HepG2 (cell line): Measurements from ENCODE around the gene SCRG1. TPM values are rescaled to one million over a fixed set of nuclear protein-coding genes. Genes with fewer than 3 reads are reported as not detected.

Experiments
- ATAC-seq: fragments of 200-7000 bp; cut with Tn5 transposase; 3 replicates; pipeline ENCODE4 v1.9.1; 2020; ENCODE audit warnings: mild to moderate bottlenecking, moderate library complexity
- BruUV-seq: library from RNA; stranded (reverse); fragments of 400-500 nt; replicated peaks from 2 replicates; lab custom pipeline; 2021; lab: Mats Ljungman, UMichigan
- CTCF ChIA-PET: fragments of 300-600 bp; formaldehyde crosslinking; extraction: SDS; loops from one replicate; lab custom pipeline; 2021; ENCODE audit warnings: low total read pairs, inconsistent platforms, low intra/inter-chr PET ratio; lab: Yijun Ruan, JAX
- POLR2A ChIA-PET: fragments of 350-600 bp; sonication (Branson Sonifier 250); formaldehyde crosslinking; loops from one replicate; lab custom pipeline; 2020; ENCODE audit warnings: antibody characterized with exemption, inconsistent platforms; lab: Yijun Ruan, JAX
- DNase-seq: peaks from one replicate; pipeline ENCODE4 v3.0.0-alpha.2; 2015; ENCODE audit warnings: low spot score
- FAIRE-seq: peaks from 3 replicates; lab custom pipeline; 2011; peaks lifted over from hg19 to GRCh38; lab: Jason Lieb, UNC
- H2AFZ ChIP-seq: one replicate; pipeline ENCODE4 v1.6.1; 2011; ENCODE audit warnings: low read length, inconsistent platforms
- H3K27ac ChIP-seq: fragments of 300-600 bp; 3 replicates; pipeline ENCODE4 v1.8.0; 2011; ENCODE audit warnings: mixed run types, mild to moderate bottlenecking, mixed read lengths, low read length, inconsistent platforms; ENCODE audit not compliant: insufficient read depth; ENCODE audit errors: extremely low read length
- H3K27me3 ChIP-seq, 2 experiments: fragments of 200-600 bp in 1 of 2; 2 replicates in 1 of 2; 3 replicates in 1 of 2; pipeline versions ENCODE4 v1.6.0 to v1.8.0; 2011; ENCODE audit warnings: low read length in 2 of 2, mild to moderate bottlenecking in 2 of 2, moderate library complexity in 2 of 2, inconsistent platforms in 1 of 2; ENCODE audit not compliant: insufficient read depth in 2 of 2, control insufficient read depth in 1 of 2
- H3K36me3 ChIP-seq, 2 experiments: fragments of 200-600 bp in 1 of 2; replicated peaks in 1 of 2; 2 replicates in 1 of 2; 3 replicates in 1 of 2; pipeline versions ENCODE4 v1.5.1 to v1.8.0; 2011; ENCODE audit warnings: low read length in 2 of 2, inconsistent platforms in 1 of 2; ENCODE audit not compliant: insufficient read depth in 2 of 2, control insufficient read depth in 1 of 2
- H3K4me1 ChIP-seq: 2 replicates; pipeline ENCODE4 v1.5.1; 2012; ENCODE audit warnings: low read length, inconsistent platforms; ENCODE audit not compliant: insufficient read depth
- H3K4me2 ChIP-seq: 2 replicates; pipeline ENCODE4 v1.6.0; 2011; ENCODE audit warnings: low read depth, low read length, inconsistent platforms
- H3K4me3 ChIP-seq, 3 experiments: fragments of 200-600 bp in 1 of 3; sonication (generic), shearing (Covaris generic) in 1 of 3; replicated peaks in 1 of 3; 2 replicates each; pipeline ENCODE4 v1.5.1; 2011 to 2016; ENCODE audit warnings: low read length in 3 of 3, inconsistent platforms in 2 of 3, low read depth in 2 of 3, mild to moderate bottlenecking in 2 of 3, control low read depth in 1 of 3, mixed read lengths in 1 of 3; ENCODE audit not compliant: insufficient read depth in 1 of 3
- H3K79me2 ChIP-seq: one replicate; pipeline ENCODE4 v1.6.1; 2011; ENCODE audit warnings: low read length, inconsistent platforms; ENCODE audit not compliant: insufficient read depth
- H3K9ac ChIP-seq: 2 replicates; pipeline ENCODE4 v1.6.0; 2011; ENCODE audit warnings: mild to moderate bottlenecking, low read depth, low read length, inconsistent platforms; ENCODE audit not compliant: insufficient read depth
- H3K9me3 ChIP-seq: 2 replicates; pipeline ENCODE4 v1.5.1; 2012; ENCODE audit warnings: mild to moderate bottlenecking, low read length
- H4K20me1 ChIP-seq: 2 replicates; pipeline ENCODE4 v1.6.0; 2011; ENCODE audit warnings: inconsistent platforms, mild to moderate bottlenecking, low read length, moderate library complexity; ENCODE audit not compliant: insufficient read depth
- ARNTL ChIP-seq: sonication (generic); formaldehyde crosslinking; IDR thresholded peaks from 2 replicates; pipeline ENCODE4 v1.4.0; 2020; ENCODE audit warnings: mild to moderate bottlenecking, missing genetic modification reagents
- BCLAF1 ChIP-seq: fragments of 450-650 bp; IDR thresholded peaks from 2 replicates; pipeline ENCODE4 v1.6.1; 2017; ENCODE audit warnings: mild to moderate bottlenecking
- CREB3 ChIP-seq: sonication (generic); formaldehyde crosslinking; IDR thresholded peaks from 2 replicates; pipeline ENCODE4 v1.5.0; 2020; ENCODE audit warnings: missing genetic modification reagents
- FOXO1 ChIP-seq: sonication (generic); formaldehyde crosslinking; IDR thresholded peaks from 2 replicates; pipeline ENCODE4 v1.4.0; 2020; ENCODE audit warnings: missing genetic modification reagents
- FUBP1 ChIP-seq: sonication (generic); formaldehyde crosslinking; IDR thresholded peaks from 2 replicates; pipeline ENCODE4 v1.5.1; 2020; ENCODE audit warnings: missing genetic modification reagents, mild to moderate bottlenecking, borderline replicate concordance
- HMG20A ChIP-seq: IDR thresholded peaks from 2 replicates; pipeline ENCODE4 v1.6.1; 2016; ENCODE audit warnings: borderline replicate concordance
- KDM1A ChIP-seq: IDR thresholded peaks from 2 replicates; pipeline ENCODE4 v1.6.1; 2016; ENCODE audit warnings: missing compliant biosample characterization
- MLLT10 ChIP-seq: sonication (generic); formaldehyde crosslinking; IDR thresholded peaks from 2 replicates; pipeline ENCODE4 v1.4.0; 2020; ENCODE audit warnings: missing genetic modification reagents
- NR2F2 ChIP-seq: IDR thresholded peaks from 2 replicates; pipeline ENCODE4 v1.6.1; 2012; ENCODE audit warnings: low read depth, inconsistent platforms, borderline replicate concordance
- PBX3 ChIP-seq: sonication (generic); formaldehyde crosslinking; IDR thresholded peaks from 2 replicates; pipeline ENCODE4 v1.8.1; 2023; ENCODE audit warnings: missing genetic modification reagents, inconsistent platforms, borderline replicate concordance
- REL ChIP-seq: sonication (generic); formaldehyde crosslinking; conservative IDR thresholded peaks from 2 replicates; pipeline ENCODE4 v1.8.0; 2022; ENCODE audit warnings: mild to moderate bottlenecking, missing genetic modification reagents, moderate library complexity
- SATB2 ChIP-seq: sonication (generic); formaldehyde crosslinking; IDR thresholded peaks from 2 replicates; pipeline ENCODE4 v1.5.0; 2020; ENCODE audit warnings: missing genetic modification reagents
- TAF1 ChIP-seq: sonication (generic); formaldehyde crosslinking; IDR thresholded peaks from 2 replicates; pipeline ENCODE4 v1.4.0; 2020; ENCODE audit warnings: missing genetic modification reagents
- ZNF484 ChIP-seq: sonication (generic); formaldehyde crosslinking; IDR thresholded peaks from 2 replicates; pipeline ENCODE4 v1.5.1; 2020; ENCODE audit warnings: mild to moderate bottlenecking, low read depth, missing genetic modification reagents, borderline replicate concordance
- ZNF772 ChIP-seq: sonication (generic); formaldehyde crosslinking; IDR thresholded peaks from 2 replicates; pipeline ENCODE4 v1.5.0; 2020; ENCODE audit warnings: mild to moderate bottlenecking, missing genetic modification reagents
- WGBS: methylation state at CpG from one replicate; pipeline ENCODE4 v1.1.6; 2017; ENCODE audit warnings: low lambda C conversion rate; 5-methylcytosine and 5-hydroxymethylcytosine counted together
- in situ Hi-C: cut with HindIII; loops from 2 replicates; pipeline ENCODE4 v1.10.0; 2017; ENCODE audit warnings: low pct_unique_long_range_greater_than_20kb; ENCODE audit not compliant: extremely low pct_ligation_motif_present
- intact Hi-C: fragments of 100-400 bp; cut with micrococcal nuclease; formaldehyde crosslinking; loops from one replicate; pipeline ENCODE4 v1.10.0; 2022; ENCODE audit not compliant: unreplicated experiment
- polyA plus RNA-seq, 8 experiments: library from polyadenylated mRNA; depleted of rRNA in 3 of 8; stranded (reverse) in 7 of 8; unstranded in 1 of 8; fragments of >200 nt; fragmentation: Illumina TruSeq in 4 of 8; extraction: Trizol in 4 of 8; gene quantifications; 2 replicates each; pipeline versions ENCODE4 v1.2.1 to v1.2.3, GENCODE V29; 2011 to 2016; ENCODE audit warnings: low read depth in 4 of 8, missing spikeins in 1 of 8, mixed read lengths in 1 of 8; ENCODE audit not compliant: insufficient read depth in 1 of 8
- total RNA-seq, 5 experiments: library from RNA; depleted of rRNA; stranded (reverse); fragments of >200 nt; fragmentation: Illumina TruSeq; extraction: Trizol; gene quantifications; 2 replicates each; pipeline ENCODE4 v1.2.3, GENCODE V29; 2016; ENCODE audit warnings: low read depth in 1 of 5
- TF ChIP-seq, protein P1 (sequence below): sonication (generic); formaldehyde crosslinking; IDR thresholded peaks from 2 replicates; pipeline ENCODE4 v1.8.0; 2022; ENCODE audit warnings: missing genetic modification reagents, low read depth, mild to moderate bottlenecking, borderline replicate concordance

The SCRG1 gene
- total and polyA plus RNA-seq, 2 of the 13 experiments (the other 11 are each of a cell fraction or from before 2014, with no cell fraction given), result not detected

DNA sequence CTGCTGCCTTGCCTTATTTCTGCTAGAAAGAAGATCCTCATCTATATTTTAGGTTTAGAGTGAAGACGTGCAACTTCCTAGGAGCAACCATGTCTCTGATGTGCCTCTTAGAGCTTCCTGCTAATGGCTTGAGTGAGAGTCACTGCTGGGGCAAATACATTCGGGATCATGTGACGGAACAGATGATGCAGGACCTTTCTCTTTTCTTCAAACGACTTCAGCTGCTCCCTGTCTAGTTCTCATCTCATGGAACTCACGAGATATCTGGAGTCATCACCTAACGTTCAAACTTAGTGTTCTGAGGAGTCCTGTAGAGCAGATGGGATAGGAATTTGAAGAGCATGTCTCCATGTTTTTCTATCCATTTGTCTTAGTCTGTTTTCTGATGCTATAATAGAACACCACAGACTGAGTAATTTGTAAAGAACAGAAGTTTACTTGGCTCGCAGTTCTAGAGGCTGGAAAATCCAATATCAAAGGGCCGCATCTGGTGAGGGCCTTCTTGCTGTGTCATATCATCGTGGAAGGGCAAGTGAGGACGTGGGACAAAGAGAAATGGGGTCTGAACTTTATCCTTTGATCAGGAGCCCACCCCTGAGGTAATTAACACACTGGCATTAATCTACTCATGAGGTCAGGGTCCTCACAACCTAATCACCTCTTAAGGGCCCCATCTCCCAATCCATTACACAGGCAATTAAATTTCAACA lies 43.5 kb upstream of the SCRG1 start:
- no TSS peak for BruUV-seq
- ChIA-PET CTCF (no interaction called here), POLR2A (no interaction called here)
- TF ChIP-seq CREB3 (CRISPR knock-in tag) (no peak), ARNTL (CRISPR knock-in tag) (no peak), HMG20A (CRISPR knock-in tag) (no peak), TAF1 (CRISPR knock-in tag) (no peak), FUBP1 (CRISPR knock-in tag) (no peak), REL (no peak), ZNF772 (CRISPR knock-in tag) (no peak), PBX3 (no peak), MLLT10 (CRISPR knock-in tag) (no peak), BCLAF1 (no peak), NR2F2 (no peak), ZNF484 (CRISPR knock-in tag) (no peak), SATB2 (CRISPR knock-in tag) (no peak), FOXO1 (no peak), KDM1A (CRISPR knock-in tag) (no peak)
- TF ChIP-seq, protein P1, sequence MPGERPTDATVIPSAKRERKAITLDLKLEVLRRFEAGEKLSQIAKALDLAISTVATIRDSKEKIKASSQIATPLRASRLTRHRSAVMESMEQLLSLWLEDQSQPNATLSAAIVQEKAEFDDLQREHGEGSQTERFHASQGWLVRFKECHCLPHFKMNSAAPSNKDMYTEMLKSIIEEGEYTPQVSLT (CRISPR knock-in tag), result no peak

More for the DNA sequence above, 43.5 kb upstream of the SCRG1 start:
- H3K36me3 ChIP-seq, result no peaks in the 10 kb centered on the region
- in situ Hi-C loops, result no loop called here
- no peak overlapping the region for H3K27ac ChIP-seq
- H3K4me1 ChIP-seq, result no peaks in the 10 kb centered on the region
- H3K4me3 ChIP-seq, result no peak overlapping the region
- ATAC-seq, result no peak
- no peaks in the 10 kb centered on the region for H3K27me3 ChIP-seq
- intact Hi-C loops, result no loop called here
- no peak overlapping the region for H3K4me2 ChIP-seq
- no peaks in the 10 kb centered on the region for H3K79me2 ChIP-seq
- no peak for DNase-seq
- no peaks in the 10 kb centered on the region for H4K20me1 ChIP-seq
- WGBS, result 22% methylated on average over 10 of the region's 10 CpGs
- no peak overlapping the region for H3K9ac ChIP-seq
- no peak overlapping the region for H2AFZ ChIP-seq
- no peaks in the 10 kb centered on the region for H3K9me3 ChIP-seq
- no peak for FAIRE-seq
